GM13976 (cell line): ENCODE measurements around the gene ATXN10.

Experiments used
- DNase-seq: peaks from one replicate; pipeline ENCODE4 v3.0.0; 2012; ENCODE audit warnings: low spot score
- CTCF ChIP-seq: IDR thresholded peaks from 2 replicates; pipeline ENCODE4 v1.5.1; 2012; ENCODE audit warnings: borderline replicate concordance, mild to moderate bottlenecking; ENCODE audit not compliant: insufficient read depth; ENCODE audit errors: extremely low read depth, missing control alignments, control extremely low read depth
- in situ Hi-C: fragments of 300-500 bp; cut with MboI; formaldehyde crosslinking; loops from one replicate; pipeline ENCODE4 v1.12.0; 2022; ENCODE audit warnings: low sequenced_read_pairs, mixed read lengths, inconsistent platforms; ENCODE audit not compliant: unreplicated experiment

Gene ATXN10

DNA sequence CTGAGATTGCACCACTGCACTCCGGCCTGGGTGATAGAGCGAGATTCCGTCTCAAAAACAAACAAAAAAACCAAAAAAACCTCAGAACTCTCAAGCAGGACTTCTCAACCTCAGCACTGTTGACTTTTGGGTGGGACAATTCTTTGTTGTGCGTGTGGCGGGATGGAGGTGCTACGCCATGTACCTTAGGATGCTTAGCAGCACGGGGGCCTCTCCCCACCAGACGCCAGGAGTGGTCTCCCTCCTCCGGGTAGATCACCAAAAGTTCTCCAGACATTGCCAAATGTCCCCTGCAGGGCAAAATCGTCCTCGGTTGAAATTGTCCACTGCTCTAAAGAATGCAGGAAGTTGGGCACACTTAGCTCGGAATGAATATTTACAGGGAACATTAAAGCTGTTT is 26.9 kb upstream of the ATXN10 start:
- no peak for DNase-seq
- in situ Hi-C loops, result loop anchor here (10.0 to 25.0 kb wide), 2 partner anchors 340 to 468 kb away; no protein-coding TSS in a partner anchor

DNA sequence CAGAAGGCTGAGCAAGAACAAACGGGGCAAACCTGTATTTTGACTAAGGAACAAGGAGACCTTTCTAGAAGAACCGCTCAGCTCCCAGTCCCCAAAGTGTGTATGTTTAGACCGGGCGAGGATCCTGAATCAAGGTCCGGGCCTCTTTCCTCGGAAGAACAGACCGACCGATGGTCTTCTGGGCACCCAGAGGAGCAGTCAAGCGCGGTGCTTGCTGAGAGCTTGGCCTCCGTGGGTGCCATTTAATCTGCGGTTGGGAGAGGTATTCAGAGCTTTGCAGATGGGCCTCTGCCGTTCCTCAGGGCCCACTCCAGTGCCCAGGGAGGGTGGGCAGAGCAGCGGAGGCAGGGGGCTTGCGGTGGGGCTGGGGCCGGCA is 26.5 kb upstream of the ATXN10 start:
- no peak for DNase-seq
- in situ Hi-C loops, result loop anchor here (10.0 to 25.0 kb wide), 2 partner anchors 340 to 467 kb away; no protein-coding TSS in a partner anchor
- no peak for TF ChIP-seq CTCF

More for the DNA sequence above, 26.9 kb upstream of the ATXN10 start:
- TF ChIP-seq CTCF, result no peak

- in situ Hi-C loops, result loop anchor here (10.0 to 25.0 kb wide), 2 partner anchors 339 to 467 kb away; no protein-coding TSS in a partner anchor
- peak; percentile 96 for TF ChIP-seq CTCF
- peak; percentile 93 for DNase-seq
Measured at GRCh38 chr22:45645526-45646414, 25.9 kb upstream of the ATXN10 start.

DNA sequence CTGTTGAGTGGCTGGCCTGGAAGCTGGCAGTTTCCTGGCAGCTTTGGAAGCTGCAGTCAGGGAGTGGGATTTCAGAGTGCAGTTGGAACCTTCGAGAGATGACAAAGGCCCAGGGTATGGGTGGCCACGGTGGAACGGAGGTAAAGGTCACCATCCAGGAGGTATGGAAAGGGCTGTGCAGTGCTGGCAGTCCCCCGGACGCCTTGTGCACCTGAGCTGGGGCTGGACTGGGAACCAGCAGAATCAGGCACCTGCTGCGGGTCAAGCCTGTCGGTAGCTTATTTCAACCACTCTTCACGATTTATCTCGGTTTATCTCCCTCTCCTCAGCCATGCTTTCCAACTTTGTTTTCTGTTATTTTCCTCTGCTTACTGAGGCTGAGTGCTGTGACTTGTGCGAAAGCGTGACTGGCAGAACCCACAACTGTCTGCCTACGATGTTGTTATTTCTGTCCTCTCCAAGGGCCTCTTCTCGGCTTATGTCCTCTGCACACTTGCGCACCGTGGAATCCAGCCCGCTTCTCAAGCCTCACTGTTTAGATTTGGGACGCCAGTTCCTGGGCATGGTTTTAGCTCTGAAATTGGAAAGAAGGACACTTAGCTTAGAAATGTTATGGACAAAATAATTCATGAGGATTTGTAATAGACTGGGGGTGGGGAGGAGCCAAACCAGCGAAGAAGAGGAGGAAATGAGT is 24.0 kb upstream of the ATXN10 start:
- TF ChIP-seq CTCF, result no peak
- in situ Hi-C loops, result loop anchor here (10.0 to 25.0 kb wide), 2 partner anchors 337 to 465 kb away; no protein-coding TSS in a partner anchor
- DNase-seq, result no peak

DNA sequence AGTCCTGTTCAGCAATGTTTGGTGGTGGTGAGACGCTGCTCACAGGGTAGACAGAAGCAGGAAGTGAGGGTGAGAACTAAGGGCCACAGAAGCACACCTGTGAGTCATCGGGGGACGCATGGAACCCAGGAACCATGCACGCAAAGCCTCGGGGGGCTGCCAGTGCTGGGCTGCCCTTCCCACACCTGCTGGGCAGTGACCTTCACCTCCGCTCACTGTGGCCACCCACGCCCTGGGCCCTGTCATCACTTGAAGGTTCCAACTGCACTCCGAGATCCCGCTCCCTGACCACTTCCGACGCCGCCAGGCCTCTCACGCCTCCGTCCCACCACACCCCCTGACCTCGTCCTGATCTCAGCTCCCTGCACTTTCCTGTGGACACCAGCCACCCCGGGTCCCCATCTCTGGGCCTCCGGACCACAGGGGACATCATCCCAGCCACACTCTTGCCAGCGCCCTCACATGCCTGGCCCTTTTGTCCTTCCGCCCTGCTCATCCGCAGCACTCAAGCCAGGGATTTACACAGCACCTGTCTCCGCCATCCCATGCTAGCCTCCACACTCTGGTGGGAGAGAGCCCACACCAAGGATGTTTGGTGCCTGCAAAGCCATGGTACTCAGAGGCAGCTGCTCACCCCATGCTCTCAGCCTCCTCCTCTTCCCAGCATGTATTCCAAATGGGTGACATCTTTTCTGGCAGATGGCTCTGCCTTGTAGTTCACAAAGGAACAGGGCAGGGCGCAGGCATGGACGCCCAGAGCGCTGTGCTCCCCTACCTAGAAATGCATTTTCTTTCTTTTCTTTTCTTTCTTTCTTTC is 23.1 kb upstream of the ATXN10 start:
- in situ Hi-C loops, result loop anchor here (10.0 to 25.0 kb wide), 2 partner anchors 336 to 464 kb away; no protein-coding TSS in a partner anchor
- TF ChIP-seq CTCF, result no peak
- DNase-seq, result no peak

DNA sequence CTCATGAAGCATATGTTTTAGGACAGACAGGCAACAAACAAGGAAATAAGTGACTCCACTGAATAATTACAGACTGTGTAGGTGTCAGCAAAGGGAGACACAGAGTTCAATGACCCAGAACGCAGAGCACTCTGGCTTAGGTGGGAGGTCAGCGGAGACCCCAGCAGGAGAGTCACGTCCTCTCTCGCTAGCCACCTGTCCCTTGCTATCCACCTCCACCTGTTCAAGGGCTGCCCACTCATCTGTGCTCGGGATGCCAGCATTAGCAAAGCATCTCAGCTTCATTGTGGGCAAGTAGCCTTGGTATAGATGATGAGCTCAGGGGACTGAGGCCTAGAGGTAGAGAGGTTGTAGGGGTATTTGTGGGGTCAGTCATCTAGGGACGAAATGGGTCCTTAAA is 21.8 kb upstream of the ATXN10 start:
- no peak for DNase-seq
- in situ Hi-C loops, result loop anchor here (10.0 to 25.0 kb wide), 2 partner anchors 335 to 462 kb away; no protein-coding TSS in a partner anchor
- no peak for TF ChIP-seq CTCF
